Adrenal gland (tissue), 12 donors: ENCODE measurements around the gene PKP1. TPM values are rescaled to one million over a fixed set of nuclear protein-coding genes. Genes with fewer than 3 reads are reported as not detected.

Experiments
- DNase-seq, 7 donors: peaks; one replicate each; pipeline ENCODE4 v3.0.0-alpha.2; 2019 to 2020
- H3K27ac ChIP-seq, 5 donors: fragments of 200-600 bp; sonication (generic) in 4 of 5; 1 replicate in 3 of 5; 2 replicates in 2 of 5; pipeline versions ENCODE4 v1.5.1 to v1.8.0; 2016 to 2020; ENCODE audit warnings: mild to moderate bottlenecking in 1 of 5
- H3K27me3 ChIP-seq: fragments of 200-600 bp; 2 replicates; pipeline ENCODE4 v1.8.0; 2021
- H3K36me3 ChIP-seq, 2 donors: fragments of 200-600 bp; replicated peaks in 1 of 2; 1 replicate in 1 of 2; 2 replicates in 1 of 2; pipeline versions ENCODE4 v1.5.1 to v1.8.0; 2018 to 2022
- H3K4me1 ChIP-seq, 2 donors: fragments of 200-600 bp; replicated peaks in 1 of 2; 1 replicate in 1 of 2; 2 replicates in 1 of 2; pipeline versions ENCODE4 v1.5.1 to v1.8.0; 2018 to 2021
- H3K4me3 ChIP-seq, 4 donors: fragments of 200-600 bp; sonication (generic) in 3 of 4; one replicate each; pipeline ENCODE4 v1.5.1; 2016 to 2018
- H3K9me3 ChIP-seq, 3 donors: fragments of 200-600 bp; sonication (generic) in 1 of 3; replicated peaks in 1 of 3; 1 replicate in 2 of 3; 2 replicates in 1 of 3; pipeline versions ENCODE4 v1.5.1 to v1.8.0; 2016 to 2021
- CTCF ChIP-seq, 6 experiments: fragments of 450-650 bp in 4 of 6; fragments of 200-600 bp in 2 of 6; sonication (generic) in 1 of 6; IDR thresholded peaks; 1 replicate in 5 of 6; 2 replicates in 1 of 6; pipeline versions ENCODE4 v1.5.1 to v1.8.0; 2016 to 2021; ENCODE audit warnings: antibody characterized with exemption in 6 of 6, mild to moderate bottlenecking in 2 of 6, moderate library complexity in 1 of 6
- POLR2A ChIP-seq, 2 donors: fragments of 450-650 bp; IDR thresholded peaks; one replicate each; pipeline ENCODE4 v1.6.1; 2017; ENCODE audit warnings: antibody characterized with exemption in 2 of 2, mild to moderate bottlenecking in 2 of 2, moderate library complexity in 1 of 2
- WGBS, 4 donors: extraction: QIAGEN DNeasy Blood & Tissue Kit in 2 of 4; methylation state at CpG; one replicate each; pipeline versions ENCODE4 v1.1.5 to v1.1.7; 2013 to 2017; 5-methylcytosine and 5-hydroxymethylcytosine counted together
- intact Hi-C, 2 donors: fragments of 100-400 bp; cut with DNase I; formaldehyde crosslinking; loops; one replicate each; pipeline versions ENCODE4 v1.14.1 to v1.15.0; 2022 to 2023
- polyA plus RNA-seq, 3 donors: library from polyadenylated mRNA; stranded (reverse); fragments of 200-250 nt in 2 of 3; fragments of 350-450 nt in 1 of 3; fragmentation: Illumina TruSeq in 1 of 3; extraction: RNeasy Lipid Tissue Mini Kit (QIAGEN cat#74804) in 1 of 3; gene quantifications; one replicate each; pipeline ENCODE4 v1.2.3, GENCODE V29; 2013 to 2014
- total RNA-seq, 9 donors: library from RNA; depleted of rRNA in 4 of 9; stranded (reverse); fragments of >200 nt in 4 of 9; fragments of 120-200 nt in 1 of 9; fragmentation: NEBNext Ultra II Directional in 1 of 9; extraction: Animal tissue kit (Norgen Biotek cat#: 25700) in 1 of 9; gene quantifications; one replicate each; pipeline versions ENCODE4 v1.1.0 to v1.2.4, GENCODE V29; 2013 to 2023
- donor health status: healthy with polysubstance abuse.
- donor health status: Bipolar disorder and iron deficiency.
- donor health status: DM: yes; HTN: yes; CAD: no.
- donor health status: DM: no; HTN: no; CAD: no.
- donor health status: DM: no; HTN: no; CAD: no.
- donor health status: DM: yes; HTN: yes; CAD: no.

The PKP1 gene
- total and polyA plus RNA-seq, 12 donors, result 0.06 to 0.98 (median 0.24) TPM; not detected in 2

GRCh38 chr1:201349092-201349491 lies 65.8 kb downstream of the PKP1 start:
- 78 to 84% (median 80%) methylated on average over 4 of the region's 4 CpGs for WGBS, 4 donors
- DNase-seq, result no peak
- Histone ChIP-seq H3K36me3 (no peaks in the 10 kb centered on the region), H3K4me1 (no peaks in the 10 kb centered on the region), H3K9me3 (no peaks in the 10 kb centered on the region), H3K27ac (no peak overlapping the region), H3K27me3 (peaks cover 5% of the 10 kb centered on the region), H3K4me3 (no peak overlapping the region)
- no peak for TF ChIP-seq CTCF (IDR thresholded peaks at IDR 0.05)
- intact Hi-C loops, result no loop called here

DNA sequence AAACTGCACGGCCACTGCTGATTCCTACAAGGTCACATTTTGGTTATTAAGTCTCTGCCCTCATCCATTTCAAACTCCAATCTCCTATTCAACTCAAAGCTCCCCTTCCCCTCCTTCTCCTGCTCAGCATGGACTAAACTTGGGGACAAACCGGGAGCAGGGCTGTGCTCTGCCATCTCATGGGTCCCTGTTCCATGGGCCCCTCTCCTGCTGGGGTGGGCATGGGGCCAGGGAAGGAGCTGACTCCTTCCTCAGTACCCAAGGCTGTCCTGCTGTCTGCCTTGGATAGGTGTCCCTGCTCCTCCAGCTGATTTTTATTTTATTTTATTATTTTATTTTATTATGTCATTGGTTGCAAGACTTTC lies 67.0 kb downstream of the PKP1 start:
- no peak for DNase-seq
- H3K36me3 ChIP-seq, result no peaks in the 10 kb centered on the region
- no peak for TF ChIP-seq POLR2A (IDR thresholded peaks at IDR 0.05)
- no peak for TF ChIP-seq CTCF (IDR thresholded peaks at IDR 0.05)
- no peaks in the 10 kb centered on the region for H3K9me3 ChIP-seq
- peaks cover 5% of the 10 kb centered on the region for H3K27me3 ChIP-seq
- intact Hi-C loops, result no loop called here
- H3K27ac ChIP-seq, result no peak overlapping the region
- 54 to 62% (median 58%) methylated on average over 2 of the region's 2 CpGs for WGBS, 4 donors
- H3K4me1 ChIP-seq, result no peaks in the 10 kb centered on the region
- H3K4me3 ChIP-seq, result no peak overlapping the region

- TF ChIP-seq CTCF (IDR thresholded peaks at IDR 0.05) (no peak), POLR2A (IDR thresholded peaks at IDR 0.05) (no peak)
- Histone ChIP-seq H3K27me3 (peaks cover 5% of the 10 kb centered on the region), H3K27ac (no peak overlapping the region), H3K9me3 (no peaks in the 10 kb centered on the region), H3K4me1 (no peaks in the 10 kb centered on the region), H3K36me3 (no peaks in the 10 kb centered on the region), H3K4me3 (no peak overlapping the region)
- DNase-seq, result no peak
- WGBS, 4 donors, result 73 to 81% (median 79%) methylated on average over 7 of the region's 7 CpGs
- intact Hi-C loops, result no loop called here
These were observed 67.6 kb downstream of the PKP1 start for GRCh38 chr1:201350884-201351283.

- Histone ChIP-seq H3K27ac (no peak overlapping the region), H3K4me1 (no peaks in the 10 kb centered on the region), H3K9me3 (no peaks in the 10 kb centered on the region), H3K27me3 (peaks cover 5% of the 10 kb centered on the region), H3K4me3 (no peak overlapping the region), H3K36me3 (no peaks in the 10 kb centered on the region)
- TF ChIP-seq CTCF (IDR thresholded peaks at IDR 0.05), result no peak
- TF ChIP-seq POLR2A (IDR thresholded peaks at IDR 0.05), result no peak
- no peak for DNase-seq
- intact Hi-C loops, result no loop called here
These were observed 68.3 kb downstream of the PKP1 start for GRCh38 chr1:201351617-201352016.
